H9 (cell line): ENCODE data around the gene HTR3A. TPM values are rescaled to one million over a fixed set of nuclear protein-coding genes. Genes with fewer than 3 reads are reported as not detected.

ENCODE experiments used
- DNase-seq: peaks from one replicate; pipeline ENCODE4 v3.0.0-alpha.2; 2017
- H2AFZ ChIP-seq: one replicate; pipeline ENCODE4 v1.6.1; 2013; ENCODE audit warnings: mild to moderate bottlenecking, low read length, control low read depth, moderate library complexity
- H2AK5ac ChIP-seq: 2 replicates; pipeline ENCODE4 v1.6.1; 2013; ENCODE audit warnings: low read length, control low read depth, mixed read lengths; ENCODE audit not compliant: insufficient read length
- H2BK120ac ChIP-seq: one replicate; pipeline ENCODE4 v1.6.1; 2013; ENCODE audit warnings: low read depth, mild to moderate bottlenecking, low read length, control low read depth, inconsistent platforms; ENCODE audit not compliant: poor library complexity, severe bottlenecking
- H2BK12ac ChIP-seq: 2 replicates; pipeline ENCODE4 v1.6.1; 2013; ENCODE audit warnings: low read length, control low read depth, mixed read lengths, low read depth; ENCODE audit not compliant: insufficient read length
- H2BK15ac ChIP-seq: 2 replicates; pipeline ENCODE4 v1.6.1; 2013; ENCODE audit warnings: low read depth, low read length, control low read depth
- H2BK20ac ChIP-seq: one replicate; pipeline ENCODE4 v1.6.1; 2013; ENCODE audit warnings: low read depth, mild to moderate bottlenecking, low read length, control low read depth, inconsistent platforms; ENCODE audit not compliant: poor library complexity, severe bottlenecking
- H2BK5ac ChIP-seq: 2 replicates; pipeline ENCODE4 v1.6.1; 2013; ENCODE audit warnings: low read length, control low read depth, mixed read lengths; ENCODE audit not compliant: insufficient read length
- H3K14ac ChIP-seq: 2 replicates; pipeline ENCODE4 v1.6.1; 2013; ENCODE audit warnings: low read length, control low read depth; ENCODE audit not compliant: insufficient read depth
- H3K18ac ChIP-seq: 2 replicates; pipeline ENCODE4 v1.6.1; 2013; ENCODE audit warnings: low read depth, mild to moderate bottlenecking, mixed read lengths, low read length, control low read depth; ENCODE audit not compliant: insufficient read length
- H3K23ac ChIP-seq: 2 replicates; pipeline ENCODE4 v1.6.1; 2013; ENCODE audit warnings: low read length, control low read depth, mixed read lengths, low read depth; ENCODE audit not compliant: insufficient read length
- H3K23me2 ChIP-seq: 2 replicates; pipeline ENCODE4 v1.6.1; 2013; ENCODE audit warnings: low read depth, mild to moderate bottlenecking, mixed read lengths, low read length, control low read depth; ENCODE audit not compliant: insufficient read length, poor library complexity, severe bottlenecking
- H3K27ac ChIP-seq: 2 replicates; pipeline ENCODE4 v1.5.1; 2013; ENCODE audit warnings: low read length, control low read depth, mixed read lengths, low read depth; ENCODE audit not compliant: insufficient read length
- H3K27me3 ChIP-seq: 2 replicates; pipeline ENCODE4 v1.6.1; 2013; ENCODE audit warnings: low read length, control low read depth, inconsistent platforms; ENCODE audit not compliant: insufficient read depth
- H3K4ac ChIP-seq: 2 replicates; pipeline ENCODE4 v1.6.1; 2013; ENCODE audit warnings: low read depth, mild to moderate bottlenecking, control low read depth, inconsistent platforms, low read length, moderate library complexity
- H3K4me1 ChIP-seq: 2 replicates; pipeline ENCODE4 v1.6.1; 2013; ENCODE audit warnings: low read length, control low read depth, inconsistent platforms; ENCODE audit not compliant: insufficient read depth
- H3K4me2 ChIP-seq: 2 replicates; pipeline ENCODE4 v1.6.1; 2013; ENCODE audit warnings: low read length, control low read depth, mixed read lengths; ENCODE audit not compliant: insufficient read length, insufficient read depth
- H3K56ac ChIP-seq: 2 replicates; pipeline ENCODE4 v1.6.1; 2013; ENCODE audit warnings: low read depth, mild to moderate bottlenecking, mixed read lengths, low read length, control low read depth; ENCODE audit not compliant: insufficient read length
- H3K79me1 ChIP-seq: 2 replicates; pipeline ENCODE4 v1.6.1; 2013; ENCODE audit warnings: low read depth, mild to moderate bottlenecking, moderate library complexity, low read length, control low read depth, inconsistent platforms; ENCODE audit not compliant: insufficient read depth, poor library complexity, severe bottlenecking
- H3K79me2 ChIP-seq: 2 replicates; pipeline ENCODE4 v1.6.1; 2013; ENCODE audit warnings: low read length, control low read depth, inconsistent platforms; ENCODE audit not compliant: insufficient read depth
- H3K9ac ChIP-seq: 2 replicates; pipeline ENCODE4 v1.6.1; 2013; ENCODE audit warnings: low read length, control low read depth, mixed read lengths; ENCODE audit not compliant: insufficient read length; ENCODE audit errors: extremely low read depth
- H3K9me3 ChIP-seq: one replicate; pipeline ENCODE4 v1.6.1; 2013; ENCODE audit warnings: low read depth, low read length, inconsistent platforms; ENCODE audit not compliant: control insufficient read depth
- H3T11ph ChIP-seq: one replicate; pipeline ENCODE4 v1.6.1; 2013; ENCODE audit warnings: mild to moderate bottlenecking, low read length, control low read depth, inconsistent platforms
- H4K20me1 ChIP-seq: one replicate; pipeline ENCODE4 v1.6.1; 2013; ENCODE audit not compliant: control insufficient read depth, insufficient read length, insufficient read depth
- H4K5ac ChIP-seq: 2 replicates; pipeline ENCODE4 v1.6.1; 2013; ENCODE audit warnings: low read depth, mild to moderate bottlenecking, mixed read lengths, low read length, control low read depth; ENCODE audit not compliant: insufficient read length
- H4K8ac ChIP-seq: replicated peaks from 2 replicates; pipeline ENCODE4 v1.6.1; 2013; ENCODE audit warnings: low read length, control low read depth, mixed read lengths, low read depth; ENCODE audit not compliant: insufficient read length
- H4K91ac ChIP-seq: 2 replicates; pipeline ENCODE4 v1.6.1; 2013; ENCODE audit warnings: low read depth, mild to moderate bottlenecking, moderate library complexity, mixed read lengths, low read length, control low read depth; ENCODE audit not compliant: insufficient read length
- H3K27ac Mint-ChIP-seq, 3 experiments: 2 replicates in 2 of 3; 3 replicates in 1 of 3; pipeline ENCODE4 v1.8.0; 2020 to 2021; ENCODE audit warnings: mixed read lengths in 3 of 3, mild to moderate bottlenecking in 1 of 3, moderate library complexity in 1 of 3
- H3K27me3 Mint-ChIP-seq: 2 replicates; pipeline ENCODE4 v1.8.0; 2021; ENCODE audit warnings: low read depth, mild to moderate bottlenecking, moderate library complexity, mixed read lengths
- H3K36me3 Mint-ChIP-seq, 3 experiments: 2 replicates in 2 of 3; 3 replicates in 1 of 3; pipeline ENCODE4 v1.8.0; 2020 to 2021; ENCODE audit warnings: low read depth in 3 of 3, mixed read lengths in 3 of 3; ENCODE audit not compliant: insufficient read depth in 1 of 3
- H3K4me1 Mint-ChIP-seq, 2 experiments: 2 replicates each; pipeline ENCODE4 v1.8.0; 2020; ENCODE audit warnings: mixed read lengths in 2 of 2
- H3K4me3 Mint-ChIP-seq, 2 experiments: 2 replicates in 1 of 2; 3 replicates in 1 of 2; pipeline ENCODE4 v1.8.0; 2020 to 2021; ENCODE audit warnings: mild to moderate bottlenecking in 2 of 2, mixed read lengths in 2 of 2, moderate library complexity in 1 of 2
- H3K9me3 Mint-ChIP-seq, 2 experiments: 2 replicates in 1 of 2; 3 replicates in 1 of 2; pipeline ENCODE4 v1.8.0; 2020; ENCODE audit warnings: mild to moderate bottlenecking in 2 of 2, mixed read lengths in 2 of 2, moderate library complexity in 1 of 2
- WGBS: extraction: QIAGEN DNeasy Blood & Tissue Kit; methylation state at CpG from one replicate; pipeline ENCODE4 v1.1.7; 2013; ENCODE audit warnings: missing lambda C conversion rate, low lambda C conversion rate, mixed read lengths; ENCODE audit not compliant: insufficient read length; ENCODE audit errors: extremely low coverage; 5-methylcytosine and 5-hydroxymethylcytosine counted together
- total RNA-seq: library from RNA; stranded (reverse); gene quantifications from 2 replicates; pipeline ENCODE4 v1.2.1, GENCODE V29; 2021
- TF ChIP-seq, protein P1 (sequence below): fragments of 200-600 bp; sonication (generic); conservative IDR thresholded peaks from 3 replicates; pipeline ENCODE4 v1.8.0; 2021; ENCODE audit warnings: antibody characterized with exemption, mild to moderate bottlenecking

Gene HTR3A
- total RNA-seq, 1 experiment from 2014 or later = 4.1 TPM

DNA sequence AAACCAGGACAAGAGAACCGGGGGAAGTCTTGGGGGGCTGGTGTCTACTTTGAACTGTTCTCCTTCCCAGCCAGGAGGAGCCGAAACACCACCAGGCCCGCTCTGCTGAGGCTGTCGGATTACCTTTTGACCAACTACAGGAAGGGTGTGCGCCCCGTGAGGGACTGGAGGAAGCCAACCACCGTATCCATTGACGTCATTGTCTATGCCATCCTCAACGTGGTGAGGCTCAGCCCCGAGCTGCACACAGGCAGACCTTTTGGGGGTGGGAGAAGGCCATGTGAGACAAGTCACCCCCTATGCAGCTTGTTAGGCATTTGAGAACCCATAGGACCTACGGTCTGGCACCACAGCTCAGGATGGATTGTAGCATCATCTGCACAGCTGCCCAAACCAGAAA lies 2.8 kb downstream of the HTR3A start:
- no peak overlapping the region for H3K27ac Mint-ChIP-seq
- H2AK5ac ChIP-seq = no peak overlapping the region
- no peak overlapping the region for H3K56ac ChIP-seq
- H3K4me1 ChIP-seq = peaks cover 4% of the 10 kb centered on the region; the same call in 1 of the 2 replicates
- H4K91ac ChIP-seq = no peak overlapping the region
- H2BK15ac ChIP-seq = no peak overlapping the region
- H3K9me3 ChIP-seq = no peaks in the 10 kb centered on the region
- TF ChIP-seq, protein P1, sequence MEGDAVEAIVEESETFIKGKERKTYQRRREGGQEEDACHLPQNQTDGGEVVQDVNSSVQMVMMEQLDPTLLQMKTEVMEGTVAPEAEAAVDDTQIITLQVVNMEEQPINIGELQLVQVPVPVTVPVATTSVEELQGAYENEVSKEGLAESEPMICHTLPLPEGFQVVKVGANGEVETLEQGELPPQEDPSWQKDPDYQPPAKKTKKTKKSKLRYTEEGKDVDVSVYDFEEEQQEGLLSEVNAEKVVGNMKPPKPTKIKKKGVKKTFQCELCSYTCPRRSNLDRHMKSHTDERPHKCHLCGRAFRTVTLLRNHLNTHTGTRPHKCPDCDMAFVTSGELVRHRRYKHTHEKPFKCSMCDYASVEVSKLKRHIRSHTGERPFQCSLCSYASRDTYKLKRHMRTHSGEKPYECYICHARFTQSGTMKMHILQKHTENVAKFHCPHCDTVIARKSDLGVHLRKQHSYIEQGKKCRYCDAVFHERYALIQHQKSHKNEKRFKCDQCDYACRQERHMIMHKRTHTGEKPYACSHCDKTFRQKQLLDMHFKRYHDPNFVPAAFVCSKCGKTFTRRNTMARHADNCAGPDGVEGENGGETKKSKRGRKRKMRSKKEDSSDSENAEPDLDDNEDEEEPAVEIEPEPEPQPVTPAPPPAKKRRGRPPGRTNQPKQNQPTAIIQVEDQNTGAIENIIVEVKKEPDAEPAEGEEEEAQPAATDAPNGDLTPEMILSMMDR = no peak
- no peak overlapping the region for H3K4me3 Mint-ChIP-seq
- H3K4ac ChIP-seq = no peak overlapping the region
- H3T11ph ChIP-seq = no peak overlapping the region
- no peak overlapping the region for H4K8ac ChIP-seq
- no CpG with 5 or more reads among the region's 11 CpGs for WGBS
- H2AFZ ChIP-seq = no peak overlapping the region
- no peak overlapping the region for H4K5ac ChIP-seq
- no peak overlapping the region for H2BK20ac ChIP-seq
- H3K4me1 Mint-ChIP-seq = peaks cover 21 to 23% of the 10 kb centered on the region in 2 experiments
- no peaks in the 10 kb centered on the region for H3K9me3 Mint-ChIP-seq
- H2BK120ac ChIP-seq = no peak overlapping the region
- no peak overlapping the region for H3K9ac ChIP-seq
- no peaks in the 10 kb centered on the region for H3K27me3 ChIP-seq
- H2BK12ac ChIP-seq = no peak overlapping the region
- H4K20me1 ChIP-seq = no peaks in the 10 kb centered on the region
- no peaks in the 10 kb centered on the region for H3K79me2 ChIP-seq
- H3K36me3 Mint-ChIP-seq = no peaks in the 10 kb centered on the region; a peak in 1 of 7 replicates
- peaks cover 12% of the 10 kb centered on the region for H3K27me3 Mint-ChIP-seq
- H3K4me2 ChIP-seq = no peak overlapping the region
- H3K18ac ChIP-seq = no peak overlapping the region
- no peaks in the 10 kb centered on the region for H3K79me1 ChIP-seq
- H3K27ac ChIP-seq = no peak overlapping the region
- no peak for DNase-seq
- no peak overlapping the region for H3K14ac ChIP-seq
- no peak overlapping the region for H3K23ac ChIP-seq
- peaks cover 3% of the 10 kb centered on the region for H3K23me2 ChIP-seq
- H2BK5ac ChIP-seq = no peak overlapping the region
